ENCODE data around the gene CABP1. TPM values are rescaled to one million over a fixed set of nuclear protein-coding genes. Genes with fewer than 3 reads are reported as not detected.

Gene CABP1
- total RNA-seq, 1 donor from 2014 or later, result not detected

GRCh38 chr12:120686690-120687577 lies 46.5 kb downstream of the CABP1 start, which contains the start of gene MLEC:
MLEC (plus strand) TSS chr12:120687149; CDS start chr12:120687297, 148 bp downstream.
- Mint-ChIP-seq H3K27me3 (ENCODE audit: unreplicated experiment) (peaks cover 6% of the 10 kb centered on the region), H3K27ac (ENCODE audit: unreplicated experiment) (peak within 1 kb of the TSS; percentile 95), H3K4me3 (ENCODE audit: unreplicated experiment) (peak within 1 kb of the TSS; percentile 97), H3K9me3 (ENCODE audit: unreplicated experiment) (no peaks in the 10 kb centered on the region), H3K4me1 (ENCODE audit: unreplicated experiment) (peaks cover 39% of the 10 kb centered on the region), H3K36me3 (ENCODE audit: low read depth, unreplicated experiment) (peaks cover 4% of the 10 kb centered on the region)
- peak; percentile 99 for DNase-seq (ENCODE audit: low spot score)
- peak; percentile 14 for TF ChIP-seq CTCF (IDR thresholded peaks at IDR 0.05; ENCODE audit: unreplicated experiment)

GRCh38 chr12:120687578-120688289 lies 47.3 kb downstream of the CABP1 start:
- H3K27me3 Mint-ChIP-seq (ENCODE audit: unreplicated experiment), result peaks cover 6% of the 10 kb centered on the region
- peak overlapping the region; percentile 93 for H3K27ac Mint-ChIP-seq (ENCODE audit: unreplicated experiment)
- no peaks in the 10 kb centered on the region for H3K9me3 Mint-ChIP-seq (ENCODE audit: unreplicated experiment)
- H3K4me3 Mint-ChIP-seq (ENCODE audit: unreplicated experiment), result peak overlapping the region; percentile 96
- no peak for TF ChIP-seq CTCF (IDR thresholded peaks at IDR 0.05; ENCODE audit: unreplicated experiment)
- peaks cover 47% of the 10 kb centered on the region for H3K4me1 Mint-ChIP-seq (ENCODE audit: unreplicated experiment)
- DNase-seq (ENCODE audit: low spot score), result peak; percentile 23
- peaks cover 4% of the 10 kb centered on the region for H3K36me3 Mint-ChIP-seq (ENCODE audit: low read depth, unreplicated experiment)

- H3K27ac Mint-ChIP-seq (ENCODE audit: unreplicated experiment), result peak overlapping the region; percentile 93
- H3K4me1 Mint-ChIP-seq (ENCODE audit: unreplicated experiment), result peaks cover 55% of the 10 kb centered on the region
- H3K4me3 Mint-ChIP-seq (ENCODE audit: unreplicated experiment), result peak overlapping the region; percentile 96
- H3K27me3 Mint-ChIP-seq (ENCODE audit: unreplicated experiment), result peaks cover 6% of the 10 kb centered on the region
- DNase-seq (ENCODE audit: low spot score), result no peak
- no peak for TF ChIP-seq CTCF (IDR thresholded peaks at IDR 0.05; ENCODE audit: unreplicated experiment)
- no peaks in the 10 kb centered on the region for H3K9me3 Mint-ChIP-seq (ENCODE audit: unreplicated experiment)
- H3K36me3 Mint-ChIP-seq (ENCODE audit: low read depth, unreplicated experiment), result peaks cover 4% of the 10 kb centered on the region
These were observed 48.2 kb downstream of the CABP1 start for GRCh38 chr12:120688527-120689071.

GRCh38 chr12:120689397-120690082 lies 49.1 kb downstream of the CABP1 start:
- DNase-seq (ENCODE audit: low spot score), result no peak
- Mint-ChIP-seq H3K27me3 (ENCODE audit: unreplicated experiment) (peaks cover 6% of the 10 kb centered on the region), H3K4me3 (ENCODE audit: unreplicated experiment) (peak overlapping the region; percentile 96), H3K27ac (ENCODE audit: unreplicated experiment) (peak overlapping the region; percentile 10), H3K9me3 (ENCODE audit: unreplicated experiment) (no peaks in the 10 kb centered on the region), H3K4me1 (ENCODE audit: unreplicated experiment) (peaks cover 64% of the 10 kb centered on the region), H3K36me3 (ENCODE audit: low read depth, unreplicated experiment) (peaks cover 6% of the 10 kb centered on the region)
- no peak for TF ChIP-seq CTCF (IDR thresholded peaks at IDR 0.05; ENCODE audit: unreplicated experiment)

Data from endothelial cell (in vitro differentiated cells).